Heart left ventricle (tissue), 13 donors: ENCODE measurements around the gene BICDL1.

ENCODE experiments used
- CTCF ChIP-seq, 12 donors: fragments of 200-600 bp; sonication (generic) in 4 of 12; IDR thresholded peaks; one replicate each; pipeline versions ENCODE4 v1.5.0 to v1.8.0; 2018 to 2022; ENCODE audit warnings: antibody characterized with exemption in 12 of 12, mild to moderate bottlenecking in 5 of 12
- POLR2A ChIP-seq, 2 donors: fragments of 450-650 bp; IDR thresholded peaks; one replicate each; pipeline ENCODE4 v1.6.1; 2017; ENCODE audit warnings: antibody characterized with exemption in 2 of 2, mild to moderate bottlenecking in 2 of 2, moderate library complexity in 2 of 2
- donor health status: ischemic (EF 13 %, LVEDD 7.1; RV severe dilation, severe dysfunction).
- donor health status: DM: no; HTN: yes; CAD: no.
- donor health status: DM: no; HTN: no; CAD: no.
- donor health status: ischemic (EF 25% LVEDD 6.9; RV normal size, moderate dysfunction).
- donor health status: ischemic (EF 25% LVEDD 5.7; RV mildly dilated, moderate dysfunction).
- donor health status: ischemic (EF 35%, LVEDD 5.7; RV mildly dilated, moderate dysfunction).
- donor health status: nonischemic (EF 11% LVEDD 7.7; RV severe dilation, severe dysfunction).
- donor health status: DM: yes; HTN: yes; CAD: no.
- donor health status: PGD.
- donor health status: ischemic (EF 29% LVEDD 5.4; RV normal size, mild dysfunction).
- donor health status: nonischemic (EF 23%, LVEDD 6.1; RV moderate dilation, normal function).

- no peak for TF ChIP-seq CTCF (IDR thresholded peaks at IDR 0.05)
- TF ChIP-seq POLR2A (IDR thresholded peaks at IDR 0.05) = no peak
Observed at GRCh38 chr12:120090626-120091295, 101.7 kb downstream of the BICDL1 start.
